Prostate gland (tissue), 2 donors: Measurements from ENCODE around the gene PPP1R15B.

Experiments used
- POLR2A ChIP-seq: fragments of 450-650 bp; IDR thresholded peaks from one replicate; pipeline ENCODE4 v1.6.1; 2016; ENCODE audit warnings: antibody characterized with exemption, mild to moderate bottlenecking
- POLR2AphosphoS5 ChIP-seq: sonication (generic); formaldehyde crosslinking; IDR thresholded peaks from one replicate; pipeline ENCODE4 v1.6.1; 2017; ENCODE audit warnings: antibody characterized with exemption
- TF ChIP-seq, protein P1 (sequence below), 4 experiments: fragments of 200-600 bp in 2 of 4; fragments of 450-650 bp in 2 of 4; sonication (generic) in 2 of 4; IDR thresholded peaks; 1 replicate in 3 of 4; 2 replicates in 1 of 4; pipeline ENCODE4 v1.5.1; 2016 to 2019; ENCODE audit warnings: antibody characterized with exemption in 4 of 4, mild to moderate bottlenecking in 2 of 4, moderate library complexity in 2 of 4

DNA sequence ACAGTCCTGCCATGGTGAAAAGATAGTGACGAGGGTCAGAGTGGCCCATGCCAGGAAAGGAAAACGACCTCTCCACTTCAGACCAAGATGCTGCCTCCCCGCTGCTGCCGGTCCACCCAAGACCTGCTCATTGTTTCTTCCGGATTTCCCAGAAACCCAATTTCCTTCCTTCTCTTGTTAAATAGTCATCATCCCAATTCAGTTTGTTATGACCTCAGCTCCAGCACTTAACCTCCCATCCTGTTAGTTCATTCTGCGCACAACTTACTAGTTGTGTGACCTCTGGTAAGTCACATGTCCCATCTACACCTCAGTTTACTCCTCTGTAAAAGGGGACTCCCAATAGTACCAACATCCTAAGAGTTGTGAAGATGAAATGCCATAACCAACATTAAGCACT, 29.9 kb upstream of the PPP1R15B start:
- TF ChIP-seq POLR2A, result no peak
- TF ChIP-seq, protein P1, sequence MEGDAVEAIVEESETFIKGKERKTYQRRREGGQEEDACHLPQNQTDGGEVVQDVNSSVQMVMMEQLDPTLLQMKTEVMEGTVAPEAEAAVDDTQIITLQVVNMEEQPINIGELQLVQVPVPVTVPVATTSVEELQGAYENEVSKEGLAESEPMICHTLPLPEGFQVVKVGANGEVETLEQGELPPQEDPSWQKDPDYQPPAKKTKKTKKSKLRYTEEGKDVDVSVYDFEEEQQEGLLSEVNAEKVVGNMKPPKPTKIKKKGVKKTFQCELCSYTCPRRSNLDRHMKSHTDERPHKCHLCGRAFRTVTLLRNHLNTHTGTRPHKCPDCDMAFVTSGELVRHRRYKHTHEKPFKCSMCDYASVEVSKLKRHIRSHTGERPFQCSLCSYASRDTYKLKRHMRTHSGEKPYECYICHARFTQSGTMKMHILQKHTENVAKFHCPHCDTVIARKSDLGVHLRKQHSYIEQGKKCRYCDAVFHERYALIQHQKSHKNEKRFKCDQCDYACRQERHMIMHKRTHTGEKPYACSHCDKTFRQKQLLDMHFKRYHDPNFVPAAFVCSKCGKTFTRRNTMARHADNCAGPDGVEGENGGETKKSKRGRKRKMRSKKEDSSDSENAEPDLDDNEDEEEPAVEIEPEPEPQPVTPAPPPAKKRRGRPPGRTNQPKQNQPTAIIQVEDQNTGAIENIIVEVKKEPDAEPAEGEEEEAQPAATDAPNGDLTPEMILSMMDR (IDR thresholded peaks at IDR 0.05), result no peak
- TF ChIP-seq POLR2AphosphoS5, result no peak
